CD14-positive monocyte (primary cell): ENCODE data around the gene RABL3. TPM values are rescaled to one million over a fixed set of nuclear protein-coding genes. Genes with fewer than 3 reads are reported as not detected.

ENCODE experiments used
- DNase-seq, 3 donors: peaks; one replicate each; pipeline ENCODE4 v3.0.0-alpha.2; 2011 to 2022
- H2AFZ ChIP-seq: 2 replicates; pipeline ENCODE4 v1.6.0; 2012; ENCODE audit warnings: mild to moderate bottlenecking, low read depth, low read length, inconsistent platforms; ENCODE audit not compliant: insufficient read depth, poor library complexity, severe bottlenecking
- H3K27ac ChIP-seq, 2 donors: 1 replicate in 1 of 2; 2 replicates in 1 of 2; pipeline ENCODE4 v1.5.1; 2012 to 2013; ENCODE audit warnings: low read length in 2 of 2, control low read depth in 1 of 2, inconsistent platforms in 1 of 2, low read depth in 1 of 2, mild to moderate bottlenecking in 1 of 2
- H3K27me3 ChIP-seq, 2 donors: one replicate each; pipeline versions ENCODE4 v1.6.0 to v1.6.1; 2011 to 2013; ENCODE audit warnings: low read length in 2 of 2; ENCODE audit not compliant: control insufficient read depth in 2 of 2, insufficient read depth in 2 of 2
- H3K36me3 ChIP-seq, 2 donors: replicated peaks in 1 of 2; 1 replicate in 1 of 2; 2 replicates in 1 of 2; pipeline versions ENCODE4 v1.5.1 to v1.6.1; 2012 to 2013; ENCODE audit warnings: low read length in 2 of 2, control low read depth in 1 of 2, inconsistent platforms in 1 of 2, mild to moderate bottlenecking in 1 of 2; ENCODE audit not compliant: insufficient read depth in 2 of 2, control insufficient read depth in 1 of 2
- H3K4me1 ChIP-seq, 2 donors: 1 replicate in 1 of 2; 2 replicates in 1 of 2; pipeline versions ENCODE4 v1.5.1 to v1.6.1; 2012 to 2013; ENCODE audit warnings: low read length in 2 of 2, control low read depth in 1 of 2, inconsistent platforms in 1 of 2, mild to moderate bottlenecking in 1 of 2, moderate library complexity in 1 of 2; ENCODE audit not compliant: insufficient read depth in 2 of 2, control insufficient read depth in 1 of 2
- H3K4me2 ChIP-seq: replicated peaks from 2 replicates; pipeline ENCODE3; 2012; ENCODE audit warnings: low read length, moderate library complexity, mild to moderate bottlenecking; ENCODE audit not compliant: poor library complexity, severe bottlenecking; ENCODE audit errors: extremely low read depth
- H3K4me3 ChIP-seq, 3 experiments: fragments of 200-600 bp in 1 of 3; sonication (generic) in 1 of 3; replicated peaks in 1 of 3; 1 replicate in 2 of 3; 2 replicates in 1 of 3; pipeline ENCODE4 v1.5.1; 2011 to 2013; ENCODE audit warnings: low read length in 3 of 3, mild to moderate bottlenecking in 3 of 3, control low read depth in 2 of 3, low read depth in 2 of 3, inconsistent platforms in 1 of 3, moderate library complexity in 1 of 3
- H3K79me2 ChIP-seq: 2 replicates; pipeline ENCODE4 v1.6.0; 2012; ENCODE audit warnings: mild to moderate bottlenecking, control low read depth, inconsistent platforms, low read length, moderate library complexity; ENCODE audit not compliant: insufficient read depth
- H3K9ac ChIP-seq: 2 replicates; pipeline ENCODE4 v1.6.0; 2017; ENCODE audit warnings: low read length, mild to moderate bottlenecking; ENCODE audit not compliant: insufficient read depth, poor library complexity, severe bottlenecking
- H3K9me3 ChIP-seq, 2 donors: replicated peaks in 1 of 2; 1 replicate in 1 of 2; 2 replicates in 1 of 2; pipeline versions ENCODE4 v1.5.1 to v1.6.1; 2012 to 2013; ENCODE audit warnings: low read length in 2 of 2, control low read depth in 1 of 2; ENCODE audit not compliant: control insufficient read depth in 1 of 2, insufficient read depth in 1 of 2
- H4K20me1 ChIP-seq: 2 replicates; pipeline ENCODE4 v1.6.0; 2012; ENCODE audit warnings: mild to moderate bottlenecking, low read length, control low read depth, moderate library complexity; ENCODE audit not compliant: insufficient read depth
- H3K27ac Mint-ChIP-seq, 7 donors: one replicate each; pipeline ENCODE4 v1.8.0; 2020; ENCODE audit warnings: mild to moderate bottlenecking in 7 of 7, mixed read lengths in 7 of 7, moderate library complexity in 6 of 7, inconsistent platforms in 2 of 7
- H3K27me3 Mint-ChIP-seq, 3 donors: one replicate each; pipeline ENCODE4 v1.8.0; 2021 to 2022; ENCODE audit warnings: low read depth in 3 of 3, mild to moderate bottlenecking in 3 of 3, mixed read lengths in 3 of 3, moderate library complexity in 3 of 3, inconsistent platforms in 1 of 3
- H3K36me3 Mint-ChIP-seq, 2 donors: one replicate each; pipeline ENCODE4 v1.8.0; 2020; ENCODE audit warnings: mixed read lengths in 2 of 2, inconsistent platforms in 1 of 2, mild to moderate bottlenecking in 1 of 2
- H3K4me1 Mint-ChIP-seq: one replicate; pipeline ENCODE4 v1.8.0; 2020; ENCODE audit warnings: mild to moderate bottlenecking, mixed read lengths
- H3K4me3 Mint-ChIP-seq, 2 donors: one replicate each; pipeline ENCODE4 v1.8.0; 2020; ENCODE audit warnings: mild to moderate bottlenecking in 2 of 2, mixed read lengths in 2 of 2, moderate library complexity in 1 of 2
- H3K9me3 Mint-ChIP-seq, 7 donors: one replicate each; pipeline ENCODE4 v1.8.0; 2020 to 2022; ENCODE audit warnings: mixed read lengths in 7 of 7, mild to moderate bottlenecking in 6 of 7, moderate library complexity in 6 of 7, inconsistent platforms in 2 of 7
- CTCF ChIP-seq: fragments of 200-600 bp; IDR thresholded peaks from one replicate; pipeline ENCODE4 v1.8.0; 2022; ENCODE audit warnings: antibody characterized with exemption, mild to moderate bottlenecking
- intact Hi-C, 2 donors: fragments of 100-400 bp; cut with micrococcal nuclease; formaldehyde crosslinking; loops; one replicate each; pipeline versions ENCODE4 v1.15.0 to v1.15.1; 2023
- polyA plus RNA-seq, 3 donors: library from polyadenylated mRNA; depleted of rRNA in 1 of 3; unstranded in 2 of 3; stranded (reverse) in 1 of 3; fragments of 300-500 nt in 2 of 3; fragments of >200 nt in 1 of 3; fragmentation: Illumina TruSeq in 2 of 3; gene quantifications; 1 replicate in 2 of 3; 2 replicates in 1 of 3; pipeline ENCODE4 v1.2.3, GENCODE V29; 2012 to 2021

The RABL3 gene
- polyA plus RNA-seq, 3 donors = 2.0 to 14.9 (median 11.5) TPM

GRCh38 chr3:120708408-120708807 lies 33.9 kb downstream of the RABL3 start:
- H3K9me3 ChIP-seq = no peaks in the 10 kb centered on the region
- no peak for TF ChIP-seq CTCF
- H3K4me1 Mint-ChIP-seq = no peaks in the 10 kb centered on the region
- H3K4me3 ChIP-seq = no peak overlapping the region
- intact Hi-C loops = no loop called here
- no peak overlapping the region for H3K27ac Mint-ChIP-seq
- H3K27ac ChIP-seq = no peak overlapping the region
- H3K36me3 Mint-ChIP-seq = peaks cover 23 to 25% of the 10 kb centered on the region in 2 donors
- H3K4me3 Mint-ChIP-seq = no peak overlapping the region
- H2AFZ ChIP-seq = no peak overlapping the region
- H3K9ac ChIP-seq = no peak overlapping the region
- no peaks in the 10 kb centered on the region for H4K20me1 ChIP-seq
- H3K27me3 Mint-ChIP-seq = no peaks in the 10 kb centered on the region
- peaks cover 0 to 2% (median under 1%) of the 10 kb centered on the region in 7 donors for H3K9me3 Mint-ChIP-seq
- H3K4me1 ChIP-seq = no peaks in the 10 kb centered on the region
- H3K4me2 ChIP-seq = no peak overlapping the region
- H3K36me3 ChIP-seq = peaks cover 0 to 19% of the 10 kb centered on the region in 2 donors
- H3K79me2 ChIP-seq = no peaks in the 10 kb centered on the region
- no peak for DNase-seq
- H3K27me3 ChIP-seq = no peaks in the 10 kb centered on the region

- Histone ChIP-seq H3K4me3 (no peak overlapping the region), H3K4me2 (no peak overlapping the region), H3K9me3 (peaks cover 0 to 6% of the 10 kb centered on the region in 2 donors), H3K79me2 (no peaks in the 10 kb centered on the region), H3K4me1 (no peaks in the 10 kb centered on the region), H3K27me3 (no peaks in the 10 kb centered on the region), H3K27ac (no peak overlapping the region), H2AFZ (no peak overlapping the region), H3K36me3 (peaks cover 5 to 27% of the 10 kb centered on the region in 2 donors), H3K9ac (no peak overlapping the region), H4K20me1 (no peaks in the 10 kb centered on the region)
- no peak overlapping the region for H3K27ac Mint-ChIP-seq
- no peaks in the 10 kb centered on the region for H3K27me3 Mint-ChIP-seq
- H3K4me1 Mint-ChIP-seq = no peaks in the 10 kb centered on the region
- TF ChIP-seq CTCF = no peak
- peaks cover 31 to 38% of the 10 kb centered on the region in 2 donors for H3K36me3 Mint-ChIP-seq
- no peak overlapping the region for H3K4me3 Mint-ChIP-seq
- DNase-seq = no peak
- intact Hi-C loops = no loop called here
- peaks cover 1 to 8% (median 4%) of the 10 kb centered on the region in 7 donors for H3K9me3 Mint-ChIP-seq
Observed at GRCh38 chr3:120706950-120707349, 35.4 kb downstream of the RABL3 start.
